Neural cell (in vitro differentiated cells): ENCODE measurements around the gene ANXA4. TPM values are rescaled to one million over a fixed set of nuclear protein-coding genes. Genes with fewer than 3 reads are reported as not detected.

Source experiments
- H2AFZ ChIP-seq: fragments of 200-600, 300-800 bp; sonication (generic), shearing (Covaris generic); 2 replicates; pipeline ENCODE4 v1.6.0; 2014; ENCODE audit warnings: low read depth, mild to moderate bottlenecking, antibody characterized with exemption, low read length, moderate library complexity
- H3F3A ChIP-seq: fragments of 200-600 bp; shearing (Covaris generic); 2 replicates; pipeline ENCODE4 v1.6.1; 2016; ENCODE audit warnings: mild to moderate bottlenecking, moderate library complexity, mixed read lengths, antibody characterized with exemption, low read length; ENCODE audit not compliant: insufficient read depth, poor library complexity, severe bottlenecking
- H3K27ac ChIP-seq: fragments of 200-600, 300-800 bp; sonication (generic), shearing (Covaris generic); 2 replicates; pipeline ENCODE4 v1.5.1; 2014; ENCODE audit warnings: mild to moderate bottlenecking, low read length, moderate library complexity
- H3K27me3 ChIP-seq: fragments of 300-800, 200-600 bp; sonication (generic), shearing (Covaris generic); 2 replicates; pipeline ENCODE4 v1.6.0; 2014; ENCODE audit warnings: mild to moderate bottlenecking, low read depth, low read length, moderate library complexity; ENCODE audit not compliant: insufficient read depth
- H3K36me3 ChIP-seq: fragments of 300-800, 200-600 bp; sonication (generic), shearing (Covaris generic); 2 replicates; pipeline ENCODE4 v1.5.1; 2014; ENCODE audit warnings: mild to moderate bottlenecking, antibody characterized with exemption, low read length, moderate library complexity; ENCODE audit not compliant: insufficient read depth
- H3K4me2 ChIP-seq: fragments of 300-800, 200-600 bp; sonication (generic), shearing (Covaris generic); 2 replicates; pipeline ENCODE4 v1.6.0; 2014; ENCODE audit warnings: mild to moderate bottlenecking, low read length
- H3K4me3 ChIP-seq: fragments of 300-800, 200-600 bp; sonication (generic), shearing (Covaris generic); 2 replicates; pipeline ENCODE4 v1.5.1; 2014; ENCODE audit warnings: mild to moderate bottlenecking, low read length, moderate library complexity
- H3K79me2 ChIP-seq: fragments of 200-600 bp; shearing (Covaris generic); replicated peaks from 2 replicates; pipeline ENCODE4 v1.6.0; 2014; ENCODE audit warnings: mild to moderate bottlenecking, low read length, moderate library complexity; ENCODE audit not compliant: insufficient read depth
- H3K9ac ChIP-seq: fragments of 300-800, 200-600 bp; sonication (generic), shearing (Covaris generic); 2 replicates; pipeline ENCODE4 v1.6.1; 2016; ENCODE audit warnings: mild to moderate bottlenecking, low read length, mixed read lengths
- H3K9me2 ChIP-seq: fragments of 200-600 bp; shearing (Covaris generic); 2 replicates; pipeline ENCODE4 v1.6.1; 2016; ENCODE audit warnings: mild to moderate bottlenecking, low read length, mixed read lengths; ENCODE audit not compliant: insufficient read depth
- H3K9me3 ChIP-seq: fragments of 200-600, 300-800 bp; sonication (generic), shearing (Covaris generic); 2 replicates; pipeline ENCODE4 v1.6.1; 2016; ENCODE audit warnings: mild to moderate bottlenecking, mixed run types, low read length, moderate library complexity, mixed read lengths
- H4K20me1 ChIP-seq: fragments of 200-600 bp; shearing (Covaris generic); 2 replicates; pipeline ENCODE4 v1.6.1; 2016; ENCODE audit warnings: mild to moderate bottlenecking, mixed run types; ENCODE audit not compliant: insufficient read depth
- CTCF ChIP-seq: fragments of 450-650 bp; IDR thresholded peaks from 2 replicates; pipeline ENCODE4 v1.5.1; 2014; ENCODE audit warnings: antibody characterized with exemption, mild to moderate bottlenecking, moderate library complexity; ENCODE audit not compliant: poor library complexity, severe bottlenecking
- EP300 ChIP-seq: fragments of 450-650 bp; conservative IDR thresholded peaks from 2 replicates; pipeline ENCODE4 v1.6.1; 2014; ENCODE audit warnings: antibody characterized with exemption, mild to moderate bottlenecking, moderate library complexity; ENCODE audit not compliant: poor library complexity, severe bottlenecking
- EZH2 ChIP-seq: fragments of 200-600, 300-800 bp; shearing (Covaris generic), sonication (generic); IDR thresholded peaks from 2 replicates; pipeline ENCODE4 v1.6.1; 2014; ENCODE audit warnings: antibody characterized with exemption, low read length, borderline replicate concordance, mild to moderate bottlenecking; ENCODE audit not compliant: insufficient read depth, poor library complexity, severe bottlenecking
- MXI1 ChIP-seq: fragments of 450-650 bp; conservative IDR thresholded peaks from 2 replicates; pipeline ENCODE4 v1.6.1; 2014; ENCODE audit warnings: antibody characterized with exemption, mild to moderate bottlenecking; ENCODE audit not compliant: poor library complexity, severe bottlenecking
- POLR2AphosphoS5 ChIP-seq: IDR thresholded peaks from 2 replicates; pipeline ENCODE4 v1.6.1; 2012
- RAD21 ChIP-seq: fragments of 450-650 bp; conservative IDR thresholded peaks from 2 replicates; pipeline ENCODE4 v1.6.1; 2014; ENCODE audit warnings: antibody characterized with exemption, mild to moderate bottlenecking, moderate library complexity
- REST ChIP-seq: IDR thresholded peaks from 2 replicates; pipeline ENCODE4 v1.6.1; 2012; ENCODE audit warnings: borderline replicate concordance
- SMC3 ChIP-seq: fragments of 450-650 bp; conservative IDR thresholded peaks from 2 replicates; pipeline ENCODE4 v1.6.1; 2014; ENCODE audit warnings: antibody characterized with exemption, mild to moderate bottlenecking, moderate library complexity; ENCODE audit not compliant: poor library complexity
- TAF1 ChIP-seq: IDR thresholded peaks from 2 replicates; pipeline ENCODE4 v1.6.1; 2012; ENCODE audit warnings: low read depth
- polyA plus RNA-seq: library from polyadenylated mRNA; depleted of rRNA; stranded (reverse); fragments of >200 nt; gene quantifications from 2 replicates; pipeline ENCODE4 v1.2.3, GENCODE V29; 2014

ANXA4 gene
- polyA plus RNA-seq, 1 donor from 2014 or later = 1.8 TPM

- H3K27me3 ChIP-seq = no peaks in the 10 kb centered on the region
- no peak overlapping the region for H3K4me3 ChIP-seq
- H3K36me3 ChIP-seq = peaks cover 8% of the 10 kb centered on the region
Observed at GRCh38 chr2:69844560-69844959, 102.6 kb downstream of the ANXA4 start.

More at GRCh38 chr2:69844560-69844959, 102.6 kb downstream of the ANXA4 start:
- no peak overlapping the region for H2AFZ ChIP-seq
- H3K79me2 ChIP-seq = no peaks in the 10 kb centered on the region
- no peaks in the 10 kb centered on the region for H3F3A ChIP-seq
- no peaks in the 10 kb centered on the region for H3K9me3 ChIP-seq
- no peaks in the 10 kb centered on the region for H4K20me1 ChIP-seq
- no peak overlapping the region for H3K27ac ChIP-seq
- H3K9me2 ChIP-seq = no peaks in the 10 kb centered on the region
- TF ChIP-seq EP300 (no peak), RAD21 (no peak), MXI1 (no peak), POLR2AphosphoS5 (no peak), SMC3 (no peak), TAF1 (no peak), REST (no peak), CTCF (no peak), EZH2 (no peak)
- no peak overlapping the region for H3K9ac ChIP-seq
- no peak overlapping the region for H3K4me2 ChIP-seq
